Tibial nerve (tissue), 4 donors: ENCODE results near the gene MYADML2. TPM values are rescaled to one million over a fixed set of nuclear protein-coding genes. Genes with fewer than 3 reads are reported as not detected.

ENCODE experiments used
- DNase-seq, 2 donors: peaks; one replicate each; pipeline ENCODE4 v3.0.0-alpha.2; 2019; ENCODE audit warnings: low spot score in 2 of 2
- H3K27ac ChIP-seq, 4 donors: fragments of 200-600 bp; sonication (generic) in 3 of 4; one replicate each; pipeline ENCODE4 v1.5.1; 2017 to 2019; ENCODE audit warnings: mild to moderate bottlenecking in 1 of 4
- H3K27me3 ChIP-seq, 2 donors: fragments of 200-600 bp; sonication (generic) in 1 of 2; one replicate each; pipeline versions ENCODE4 v1.5.1 to v1.6.0; 2017 to 2019
- H3K36me3 ChIP-seq, 3 donors: fragments of 200-600 bp; sonication (generic); one replicate each; pipeline ENCODE4 v1.5.1; 2018 to 2019
- H3K4me1 ChIP-seq, 4 donors: fragments of 200-600 bp; sonication (generic) in 3 of 4; one replicate each; pipeline ENCODE4 v1.5.1; 2017 to 2019
- H3K4me3 ChIP-seq, 4 donors: fragments of 200-600 bp; sonication (generic) in 3 of 4; one replicate each; pipeline ENCODE4 v1.5.1; 2017 to 2019; ENCODE audit warnings: mild to moderate bottlenecking in 1 of 4, moderate library complexity in 1 of 4
- H3K9me3 ChIP-seq, 4 donors: fragments of 200-600 bp; sonication (generic) in 3 of 4; one replicate each; pipeline ENCODE4 v1.5.1; 2017 to 2019
- EP300 ChIP-seq, 2 donors: sonication (generic); formaldehyde crosslinking; IDR thresholded peaks; one replicate each; pipeline ENCODE4 v1.6.1; 2017; ENCODE audit warnings: antibody characterized with exemption in 2 of 2, mild to moderate bottlenecking in 1 of 2
- POLR2A ChIP-seq, 2 donors: fragments of 450-650 bp; IDR thresholded peaks; one replicate each; pipeline ENCODE4 v1.6.1; 2017; ENCODE audit warnings: antibody characterized with exemption in 2 of 2, mild to moderate bottlenecking in 2 of 2, moderate library complexity in 2 of 2
- WGBS, 2 donors: methylation state at CpG; one replicate each; pipeline ENCODE4 v1.1.5; 2018; 5-methylcytosine and 5-hydroxymethylcytosine counted together
- total RNA-seq, 4 donors: library from RNA; depleted of rRNA; stranded (reverse); fragments of >200 nt; gene quantifications; one replicate each; pipeline ENCODE4 v1.1.0, GENCODE V29; 2016
- TF ChIP-seq, protein P1 (sequence below), 5 experiments: fragments of 200-600 bp in 3 of 5; fragments of 450-650 bp in 2 of 5; sonication (generic) in 3 of 5; IDR thresholded peaks; one replicate each; pipeline ENCODE4 v1.5.1; 2016 to 2019; ENCODE audit warnings: antibody characterized with exemption in 5 of 5, mild to moderate bottlenecking in 3 of 5, moderate library complexity in 2 of 5

MYADML2 gene
- total RNA-seq, 4 donors from 2014 or later, result not detected

DNA sequence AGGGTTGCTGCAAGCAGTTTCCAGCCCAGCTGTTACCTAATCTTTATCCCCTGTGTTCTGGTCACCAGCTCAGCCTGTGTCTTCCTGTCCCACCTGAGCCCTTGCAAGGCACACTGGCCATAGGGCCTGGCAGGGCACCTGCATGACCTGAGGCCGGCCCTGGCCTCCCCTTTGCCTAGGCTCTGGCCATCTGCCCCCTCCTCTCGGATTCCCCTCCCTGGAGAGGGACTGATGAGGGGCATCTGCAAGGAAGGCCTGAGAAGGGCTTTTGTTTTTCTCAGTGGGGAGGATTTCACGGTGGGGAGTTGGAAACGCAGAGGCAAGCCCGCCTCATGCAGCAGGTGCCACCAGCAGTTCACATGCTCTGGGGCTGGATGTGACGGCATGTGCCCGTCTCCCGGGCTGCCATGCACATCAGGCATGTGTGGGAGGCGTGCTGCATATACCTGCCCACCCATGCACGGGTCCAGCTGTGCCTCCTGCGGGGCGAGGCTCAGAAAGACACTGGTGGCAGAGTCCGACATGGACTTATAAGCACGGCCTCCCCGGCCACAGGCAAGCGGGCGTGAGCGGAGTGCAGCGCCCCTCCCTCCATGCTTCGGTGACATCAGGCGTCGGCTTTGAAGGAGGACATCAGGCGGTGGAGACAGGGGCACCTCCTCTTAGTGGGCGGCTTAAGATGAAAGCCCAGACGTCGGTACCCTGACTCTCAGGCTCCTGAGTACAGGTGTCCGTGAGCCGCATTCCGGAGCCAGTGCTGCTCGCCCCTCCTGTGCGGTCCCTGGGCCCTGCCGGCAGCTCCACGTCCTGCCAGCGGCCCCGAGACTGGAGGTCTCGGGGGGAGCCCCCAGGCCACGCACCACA lies 46.9 kb upstream of the MYADML2 start:
- 88 to 90% methylated on average over 23 to 30 of the region's 37 CpGs for WGBS, 2 donors
- H3K9me3 ChIP-seq, result no peaks in the 10 kb centered on the region
- TF ChIP-seq EP300 (IDR thresholded peaks at IDR 0.05) (no peak), POLR2A (IDR thresholded peaks at IDR 0.05) (no peak)
- TF ChIP-seq, protein P1, sequence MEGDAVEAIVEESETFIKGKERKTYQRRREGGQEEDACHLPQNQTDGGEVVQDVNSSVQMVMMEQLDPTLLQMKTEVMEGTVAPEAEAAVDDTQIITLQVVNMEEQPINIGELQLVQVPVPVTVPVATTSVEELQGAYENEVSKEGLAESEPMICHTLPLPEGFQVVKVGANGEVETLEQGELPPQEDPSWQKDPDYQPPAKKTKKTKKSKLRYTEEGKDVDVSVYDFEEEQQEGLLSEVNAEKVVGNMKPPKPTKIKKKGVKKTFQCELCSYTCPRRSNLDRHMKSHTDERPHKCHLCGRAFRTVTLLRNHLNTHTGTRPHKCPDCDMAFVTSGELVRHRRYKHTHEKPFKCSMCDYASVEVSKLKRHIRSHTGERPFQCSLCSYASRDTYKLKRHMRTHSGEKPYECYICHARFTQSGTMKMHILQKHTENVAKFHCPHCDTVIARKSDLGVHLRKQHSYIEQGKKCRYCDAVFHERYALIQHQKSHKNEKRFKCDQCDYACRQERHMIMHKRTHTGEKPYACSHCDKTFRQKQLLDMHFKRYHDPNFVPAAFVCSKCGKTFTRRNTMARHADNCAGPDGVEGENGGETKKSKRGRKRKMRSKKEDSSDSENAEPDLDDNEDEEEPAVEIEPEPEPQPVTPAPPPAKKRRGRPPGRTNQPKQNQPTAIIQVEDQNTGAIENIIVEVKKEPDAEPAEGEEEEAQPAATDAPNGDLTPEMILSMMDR (IDR thresholded peaks at IDR 0.05), result no peak
- H3K27me3 ChIP-seq, result no peaks in the 10 kb centered on the region
- no peak for DNase-seq
- H3K4me1 ChIP-seq, result peaks cover 0 to 51% (median 27%) of the 10 kb centered on the region in 4 donors
- peak overlapping the region in 1 of 4 donors; percentile 13 for H3K4me3 ChIP-seq
- peaks cover 0 to 30% (median 0%) of the 10 kb centered on the region in 3 donors for H3K36me3 ChIP-seq
- peak overlapping the region in 1 of 4 donors; percentile 69 for H3K27ac ChIP-seq

DNA sequence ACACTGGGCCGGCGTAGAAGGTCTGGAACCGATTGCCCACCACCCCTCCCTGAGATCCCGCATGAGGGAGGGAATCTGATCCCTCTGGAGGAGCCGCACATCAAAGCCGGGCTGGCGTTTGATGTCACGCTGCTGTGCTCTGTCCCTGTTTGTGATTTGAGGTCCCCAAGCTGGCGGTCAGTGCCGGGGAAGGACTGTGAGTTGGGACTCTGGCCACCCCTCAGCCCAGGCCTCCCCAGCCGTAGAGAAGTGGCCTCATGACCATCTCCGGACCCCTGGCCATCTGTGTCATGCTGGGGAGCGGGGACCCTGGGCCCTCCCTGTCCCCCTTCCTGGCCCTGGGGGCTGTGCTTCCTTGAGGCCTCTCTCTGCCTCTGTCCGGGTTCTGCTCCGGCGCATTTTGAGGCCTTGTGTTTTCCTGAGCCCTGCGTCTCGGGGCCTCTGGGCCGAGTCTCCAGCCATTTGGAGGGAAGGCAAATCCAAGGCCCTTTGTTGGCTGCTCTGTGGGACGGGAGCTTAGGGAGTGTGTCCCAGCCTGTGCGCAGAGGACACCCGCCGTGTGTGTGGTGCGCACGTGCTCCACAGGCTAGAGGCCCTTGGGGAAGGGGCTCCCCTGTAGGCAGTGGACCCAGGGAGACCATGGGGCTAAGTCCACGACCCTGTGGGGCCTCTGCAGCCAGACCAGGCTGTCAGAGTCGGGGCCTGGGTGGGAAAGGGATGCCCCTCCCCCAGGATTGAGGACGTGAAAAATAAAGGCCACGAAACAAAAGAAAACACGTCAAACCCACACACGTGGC lies 45.5 kb upstream of the MYADML2 start:
- Histone ChIP-seq H3K27me3 (no peaks in the 10 kb centered on the region), H3K36me3 (peaks cover 0 to 38% (median 0%) of the 10 kb centered on the region in 3 donors), H3K4me1 (peaks cover 0 to 51% (median 27%) of the 10 kb centered on the region in 4 donors), H3K27ac (peak overlapping the region in 1 of 4 donors; percentile 71), H3K9me3 (no peaks in the 10 kb centered on the region), H3K4me3 (peak overlapping the region in 2 of 4 donors; percentile 19 to 26)
- TF ChIP-seq, protein P1 (IDR thresholded peaks at IDR 0.05), result no peak
- TF ChIP-seq EP300 (IDR thresholded peaks at IDR 0.05) (no peak), POLR2A (IDR thresholded peaks at IDR 0.05) (no peak)
- WGBS, 2 donors, result 73 to 87% methylated on average over 15 to 23 of the region's 31 CpGs
- no peak for DNase-seq

DNA sequence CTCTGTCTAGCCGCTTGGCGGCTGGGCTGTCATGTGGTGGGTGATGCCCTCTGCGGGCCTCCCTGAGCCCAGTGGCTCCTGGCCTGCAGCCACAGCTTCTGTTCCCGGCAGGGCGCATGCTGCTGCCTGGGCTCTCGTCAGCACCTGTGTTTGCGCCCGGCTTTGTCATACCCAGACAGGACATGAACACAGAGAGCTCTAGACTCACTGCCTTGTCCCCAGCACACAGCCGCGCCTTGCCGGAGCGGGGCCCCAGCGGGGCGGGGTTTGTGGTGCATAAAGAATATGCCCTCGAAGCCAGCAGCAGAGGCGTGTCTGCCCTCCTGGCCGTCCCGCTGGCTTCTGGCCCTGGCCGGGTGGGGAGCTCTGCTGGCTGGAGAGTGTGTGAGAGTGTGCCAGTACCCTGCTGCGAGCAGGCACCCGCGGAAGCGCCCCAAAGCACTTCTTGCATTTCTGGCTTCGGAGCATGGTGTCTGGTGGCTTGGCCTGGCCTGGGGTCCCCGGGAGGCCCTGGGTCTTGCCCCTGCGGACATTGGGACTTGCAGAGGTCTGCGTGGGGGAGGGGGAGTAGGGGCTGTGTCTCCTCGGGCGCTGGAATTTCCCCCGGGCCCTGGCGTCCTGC lies 44.8 kb upstream of the MYADML2 start:
- 33% methylated on average over 15 to 28 of the region's 31 CpGs for WGBS, 2 donors
- Histone ChIP-seq H3K9me3 (no peaks in the 10 kb centered on the region), H3K4me3 (peak overlapping the region in 2 of 4 donors; percentile 19 to 26), H3K36me3 (peaks cover 0 to 41% (median 0%) of the 10 kb centered on the region in 3 donors), H3K27me3 (no peaks in the 10 kb centered on the region), H3K27ac (peak overlapping the region in 2 of 4 donors; percentile 33 to 71), H3K4me1 (peaks cover 0 to 51% (median 27%) of the 10 kb centered on the region in 4 donors)
- TF ChIP-seq, protein P1 (IDR thresholded peaks at IDR 0.05), result peak in 1 of 5 experiments; percentile 17
- TF ChIP-seq EP300 (IDR thresholded peaks at IDR 0.05), result peak in 1 of 2 donors; percentile 39
- no peak for TF ChIP-seq POLR2A (IDR thresholded peaks at IDR 0.05)
- peak in 1 of 2 donors; percentile 41 for DNase-seq

DNA sequence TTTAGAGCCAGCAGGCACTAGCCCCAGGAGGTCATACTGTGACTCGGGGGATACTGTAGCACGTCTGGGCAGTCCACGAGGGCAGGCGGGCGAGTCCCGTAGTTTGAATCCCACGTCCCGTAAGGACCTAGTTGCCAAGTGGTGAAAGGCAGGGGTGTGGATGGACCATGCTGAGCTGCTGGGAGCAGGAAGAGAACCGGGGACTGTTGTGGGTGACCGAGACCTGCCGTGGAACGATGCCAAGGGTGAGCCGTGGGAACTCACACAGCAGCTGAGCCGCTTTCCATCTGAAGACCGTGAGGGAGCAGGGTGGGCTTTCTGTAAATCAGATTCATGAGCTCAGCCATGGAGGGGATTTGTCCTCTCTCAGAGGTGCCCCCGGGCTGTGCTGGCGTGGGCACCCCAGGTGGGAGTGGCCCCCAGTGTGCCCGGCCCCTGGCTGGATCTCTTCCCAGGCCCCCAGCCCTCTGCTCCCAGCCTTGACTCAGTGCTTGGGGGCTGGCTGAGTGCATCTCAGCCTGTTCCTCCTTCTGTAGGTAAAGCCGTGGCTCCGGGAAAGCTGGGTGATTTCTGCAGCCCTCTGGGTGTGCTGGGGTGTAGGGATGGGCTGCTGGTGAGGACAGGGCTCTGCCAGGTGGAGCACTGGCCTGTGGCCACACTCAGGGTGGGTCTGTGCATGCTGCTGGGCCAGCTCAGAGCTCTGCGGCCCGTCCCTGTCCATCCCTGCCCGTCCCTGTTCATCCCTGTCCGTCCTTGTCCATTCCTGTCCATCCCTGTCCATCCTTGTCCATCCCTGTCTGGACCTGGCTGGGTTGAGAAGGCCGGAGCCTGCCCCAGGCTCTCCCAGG lies 44.0 kb upstream of the MYADML2 start:
- Histone ChIP-seq H3K27ac (peak overlapping the region in 2 of 4 donors; percentile 33 to 71), H3K4me1 (peaks cover 0 to 51% (median 27%) of the 10 kb centered on the region in 4 donors), H3K9me3 (no peaks in the 10 kb centered on the region), H3K36me3 (peaks cover 0 to 41% (median 0%) of the 10 kb centered on the region in 3 donors), H3K4me3 (peak overlapping the region in 1 of 4 donors; percentile 26), H3K27me3 (no peaks in the 10 kb centered on the region)
- TF ChIP-seq EP300 (IDR thresholded peaks at IDR 0.05) (no peak), POLR2A (IDR thresholded peaks at IDR 0.05) (no peak)
- TF ChIP-seq, protein P1 (IDR thresholded peaks at IDR 0.05), result no peak
- DNase-seq, result no peak
- 82 to 87% methylated on average over 20 to 21 of the region's 25 CpGs for WGBS, 2 donors
